ENCODE data around the gene CCDC73.
"Not testable (repeated sequence)": the region's sequence is repeated elsewhere in the genome, so short reads cannot be mapped to it uniquely, and the experiment has no call there.

Gene CCDC73

GRCh38 chr11:32722255-32722654 lies 72.2 kb downstream of the CCDC73 start:
- no peak for DNase-seq (ENCODE audit: extremely low spot score, insufficient read length, low read depth)
- no peak for FAIRE-seq

GRCh38 chr11:32713496-32713895 lies 81.0 kb downstream of the CCDC73 start:
- no peak for FAIRE-seq
- no peak for DNase-seq (ENCODE audit: extremely low spot score, insufficient read length, low read depth)

GRCh38 chr11:32708978-32709377 lies 85.5 kb downstream of the CCDC73 start:
- not testable (repeated sequence) for DNase-seq (ENCODE audit: extremely low spot score, insufficient read length, low read depth); FAIRE-seq

- DNase-seq (ENCODE audit: extremely low spot score, insufficient read length, low read depth) (peak; percentile 22), FAIRE-seq (no peak)
These were observed 87.3 kb downstream of the CCDC73 start for GRCh38 chr11:32706985-32707741.

- no peak for DNase-seq (ENCODE audit: extremely low spot score, insufficient read length, low read depth)
- FAIRE-seq = no peak
These were observed 89.0 kb downstream of the CCDC73 start for GRCh38 chr11:32705309-32706033.

- FAIRE-seq = no peak
- DNase-seq (ENCODE audit: extremely low spot score, insufficient read length, low read depth) = no peak
These were observed 89.7 kb downstream of the CCDC73 start for GRCh38 chr11:32704775-32705174.

- FAIRE-seq (no peak), DNase-seq (ENCODE audit: extremely low spot score, insufficient read length, low read depth) (no peak)
These were observed 90.2 kb downstream of the CCDC73 start for GRCh38 chr11:32704261-32704660.

GRCh38 chr11:32701616-32702015 lies 92.8 kb downstream of the CCDC73 start:
- FAIRE-seq = no peak

GRCh38 chr11:32698579-32698978 lies 95.9 kb downstream of the CCDC73 start:
- FAIRE-seq = no peak
- DNase-seq (ENCODE audit: extremely low spot score, insufficient read length, low read depth) = no peak

More at GRCh38 chr11:32701616-32702015, 92.8 kb downstream of the CCDC73 start:
- no peak for DNase-seq (ENCODE audit: extremely low spot score, insufficient read length, low read depth)

- FAIRE-seq = no peak
- no peak for DNase-seq (ENCODE audit: extremely low spot score, insufficient read length, low read depth)
These were observed 123.4 kb downstream of the CCDC73 start for GRCh38 chr11:32671051-32671450.

- FAIRE-seq = no peak
- no peak for DNase-seq (ENCODE audit: extremely low spot score, insufficient read length, low read depth)
These were observed 134.8 kb downstream of the CCDC73 start for GRCh38 chr11:32659672-32660071.

- no peak for DNase-seq (ENCODE audit: extremely low spot score, insufficient read length, low read depth)
- no peak for FAIRE-seq
These were observed 135.6 kb downstream of the CCDC73 start for GRCh38 chr11:32658639-32659406.

- FAIRE-seq = no peak
- DNase-seq (ENCODE audit: extremely low spot score, insufficient read length, low read depth) = no peak
These were observed 150.9 kb downstream of the CCDC73 start for GRCh38 chr11:32643526-32643925.

- no peak for FAIRE-seq
- DNase-seq (ENCODE audit: extremely low spot score, insufficient read length, low read depth) = no peak
These were observed 153.1 kb downstream of the CCDC73 start for GRCh38 chr11:32641361-32641760.

- FAIRE-seq (no peak), DNase-seq (ENCODE audit: extremely low spot score, insufficient read length, low read depth) (no peak)
These were observed 158.6 kb downstream of the CCDC73 start for GRCh38 chr11:32635819-32636218.

- DNase-seq (ENCODE audit: extremely low spot score, insufficient read length, low read depth) (no peak), FAIRE-seq (no peak)
These were observed 163.6 kb downstream of the CCDC73 start for GRCh38 chr11:32630844-32631243.

GRCh38 chr11:32616903-32617302 lies 177.6 kb downstream of the CCDC73 start:
- FAIRE-seq = no peak

GRCh38 chr11:32615422-32615821 lies 179.0 kb downstream of the CCDC73 start:
- DNase-seq (ENCODE audit: extremely low spot score, insufficient read length, low read depth) (no peak), FAIRE-seq (no peak)

More at GRCh38 chr11:32616903-32617302, 177.6 kb downstream of the CCDC73 start:
- DNase-seq (ENCODE audit: extremely low spot score, insufficient read length, low read depth) = no peak

- FAIRE-seq (no peak), DNase-seq (ENCODE audit: extremely low spot score, insufficient read length, low read depth) (no peak)
These were observed 180.8 kb downstream of the CCDC73 start for GRCh38 chr11:32613500-32614151.

GRCh38 chr11:32610797-32611352 lies 183.6 kb downstream of the CCDC73 start:
- FAIRE-seq = no peak
- DNase-seq (ENCODE audit: extremely low spot score, insufficient read length, low read depth) = no peak

All from GM18507 (cell line).